BLaER1 (cell line): ENCODE data around the gene SAMD4A.

ENCODE experiments used
- H3K27ac ChIP-seq: shearing (Covaris generic); formaldehyde crosslinking; 2 replicates; pipeline ENCODE4 v1.8.1; 2022
- H3K27me3 ChIP-seq: shearing (Covaris generic); formaldehyde crosslinking; 2 replicates; pipeline ENCODE4 v1.8.1; 2022
- H3K36me3 ChIP-seq: shearing (Covaris generic); formaldehyde crosslinking; 2 replicates; pipeline ENCODE4 v1.8.1; 2022
- H3K4me1 ChIP-seq: shearing (Covaris generic); formaldehyde crosslinking; 2 replicates; pipeline ENCODE4 v1.8.1; 2022
- H3K4me2 ChIP-seq: shearing (Covaris generic); formaldehyde crosslinking; 2 replicates; pipeline ENCODE4 v1.8.1; 2022
- H3K4me3 ChIP-seq: shearing (Covaris generic); formaldehyde crosslinking; 2 replicates; pipeline ENCODE4 v1.8.1; 2022
- H3K9ac ChIP-seq: shearing (Covaris generic); formaldehyde crosslinking; 2 replicates; pipeline ENCODE4 v1.8.1; 2022
- H3K9me3 ChIP-seq: shearing (Covaris generic); formaldehyde crosslinking; 2 replicates; pipeline ENCODE4 v1.8.1; 2022
- H4K20me1 ChIP-seq: shearing (Covaris generic); formaldehyde crosslinking; 2 replicates; pipeline ENCODE4 v1.8.1; 2022
- Cebpa-rat ChIP-seq: shearing (Covaris generic); IDR thresholded peaks from 2 replicates; pipeline ENCODE4 v1.8.1; 2022

Gene SAMD4A

GRCh38 chr14:54686871-54687749 lies 120.2 kb downstream of the SAMD4A start:
- H3K36me3 ChIP-seq: peaks cover 42% of the 10 kb centered on the region
- H3K27me3 ChIP-seq: no peaks in the 10 kb centered on the region
- H4K20me1 ChIP-seq: peaks cover 33% of the 10 kb centered on the region
- H3K9me3 ChIP-seq: peaks cover 17% of the 10 kb centered on the region
- TF ChIP-seq Cebpa-rat: no peak
- H3K9ac ChIP-seq: no peak overlapping the region
- no peak overlapping the region for H3K27ac ChIP-seq
- H3K4me1 ChIP-seq: peaks cover 18% of the 10 kb centered on the region
- H3K4me2 ChIP-seq: no peak overlapping the region
- H3K4me3 ChIP-seq: no peak overlapping the region

GRCh38 chr14:54687750-54688119 lies 120.8 kb downstream of the SAMD4A start:
- Histone ChIP-seq H3K9ac (no peak overlapping the region), H3K4me3 (no peak overlapping the region), H3K27me3 (no peaks in the 10 kb centered on the region), H3K36me3 (peaks cover 41% of the 10 kb centered on the region), H4K20me1 (peaks cover 27% of the 10 kb centered on the region), H3K4me1 (peaks cover 18% of the 10 kb centered on the region), H3K4me2 (no peak overlapping the region), H3K27ac (no peak overlapping the region), H3K9me3 (peaks cover 23% of the 10 kb centered on the region)
- TF ChIP-seq Cebpa-rat: no peak

GRCh38 chr14:54688229-54688628 lies 121.3 kb downstream of the SAMD4A start:
- Histone ChIP-seq H3K36me3 (peaks cover 37% of the 10 kb centered on the region), H4K20me1 (peaks cover 22% of the 10 kb centered on the region; the same call in 1 of the 2 replicates), H3K9me3 (peaks cover 26% of the 10 kb centered on the region), H3K4me3 (no peak overlapping the region), H3K27ac (no peak overlapping the region), H3K9ac (no peak overlapping the region), H3K4me2 (no peak overlapping the region), H3K27me3 (no peaks in the 10 kb centered on the region), H3K4me1 (peaks cover 16% of the 10 kb centered on the region)
- TF ChIP-seq Cebpa-rat: no peak

GRCh38 chr14:54689928-54690327 lies 123.0 kb downstream of the SAMD4A start:
- Histone ChIP-seq H3K27ac (no peak overlapping the region), H3K9me3 (peaks cover 38% of the 10 kb centered on the region), H3K27me3 (no peaks in the 10 kb centered on the region), H3K4me1 (no peaks in the 10 kb centered on the region; the same call in 1 of the 2 replicates), H4K20me1 (peaks cover 18% of the 10 kb centered on the region; the same call in 1 of the 2 replicates), H3K4me3 (no peak overlapping the region), H3K36me3 (peaks cover 49% of the 10 kb centered on the region), H3K9ac (no peak overlapping the region), H3K4me2 (no peak overlapping the region)
- TF ChIP-seq Cebpa-rat: no peak

- no peaks in the 10 kb centered on the region for H3K27me3 ChIP-seq
- 0 out of 2 replicates have a peak overlapping the region, but pooled peaks have one; percentile 16 for H3K27ac ChIP-seq
- peaks cover 47% of the 10 kb centered on the region for H3K36me3 ChIP-seq
- H3K4me1 ChIP-seq: no peaks in the 10 kb centered on the region
- H3K4me3 ChIP-seq: no peak overlapping the region
- no peak overlapping the region for H3K9ac ChIP-seq
- H3K9me3 ChIP-seq: peaks cover 31% of the 10 kb centered on the region
- H3K4me2 ChIP-seq: no peak overlapping the region
- TF ChIP-seq Cebpa-rat: no peak
- peaks cover 18% of the 10 kb centered on the region; the same call in 1 of the 2 replicates for H4K20me1 ChIP-seq
Observed at GRCh38 chr14:54690887-54691286, 124.0 kb downstream of the SAMD4A start.

- H3K4me1 ChIP-seq: no peaks in the 10 kb centered on the region
- no peak for TF ChIP-seq Cebpa-rat
- H3K27ac ChIP-seq: no peak overlapping the region
- no peak overlapping the region for H3K9ac ChIP-seq
- H3K4me2 ChIP-seq: no peak overlapping the region
- H4K20me1 ChIP-seq: peaks cover 15% of the 10 kb centered on the region; the same call in 1 of the 2 replicates
- H3K4me3 ChIP-seq: no peak overlapping the region
- no peaks in the 10 kb centered on the region for H3K27me3 ChIP-seq
- peaks cover 27% of the 10 kb centered on the region for H3K9me3 ChIP-seq
- H3K36me3 ChIP-seq: peaks cover 44% of the 10 kb centered on the region
Observed at GRCh38 chr14:54691525-54692283, 124.8 kb downstream of the SAMD4A start.

GRCh38 chr14:54692284-54692772 lies 125.4 kb downstream of the SAMD4A start:
- Histone ChIP-seq H4K20me1 (peaks cover 13% of the 10 kb centered on the region; the same call in 1 of the 2 replicates), H3K9me3 (peaks cover 27% of the 10 kb centered on the region), H3K9ac (no peak overlapping the region), H3K36me3 (peaks cover 44% of the 10 kb centered on the region), H3K27me3 (no peaks in the 10 kb centered on the region), H3K4me1 (no peaks in the 10 kb centered on the region), H3K4me3 (no peak overlapping the region), H3K27ac (no peak overlapping the region), H3K4me2 (no peak overlapping the region)
- TF ChIP-seq Cebpa-rat: no peak

GRCh38 chr14:54693761-54694160 lies 126.8 kb downstream of the SAMD4A start:
- no peaks in the 10 kb centered on the region for H3K4me1 ChIP-seq
- peaks cover 27% of the 10 kb centered on the region for H3K9me3 ChIP-seq
- no peak overlapping the region for H3K27ac ChIP-seq
- no peak for TF ChIP-seq Cebpa-rat
- peaks cover 19% of the 10 kb centered on the region; the same call in 1 of the 2 replicates for H4K20me1 ChIP-seq
- no peak overlapping the region for H3K9ac ChIP-seq
- H3K27me3 ChIP-seq: no peaks in the 10 kb centered on the region
- no peak overlapping the region for H3K4me3 ChIP-seq
- peaks cover 38% of the 10 kb centered on the region for H3K36me3 ChIP-seq
- no peak overlapping the region for H3K4me2 ChIP-seq

- Histone ChIP-seq H3K36me3 (peaks cover 34% of the 10 kb centered on the region), H3K27me3 (no peaks in the 10 kb centered on the region), H4K20me1 (peaks cover 23% of the 10 kb centered on the region; the same call in 1 of the 2 replicates), H3K4me2 (no peak overlapping the region), H3K27ac (no peak overlapping the region), H3K4me3 (no peak overlapping the region), H3K9ac (no peak overlapping the region), H3K4me1 (peaks cover 5% of the 10 kb centered on the region; the same call in 1 of the 2 replicates), H3K9me3 (peaks cover 27% of the 10 kb centered on the region)
- no peak for TF ChIP-seq Cebpa-rat
Observed at GRCh38 chr14:54695196-54695595, 128.3 kb downstream of the SAMD4A start.

GRCh38 chr14:54697001-54697400 lies 130.1 kb downstream of the SAMD4A start:
- Histone ChIP-seq H3K4me3 (no peak overlapping the region), H3K9ac (no peak overlapping the region), H3K27ac (no peak overlapping the region), H3K27me3 (no peaks in the 10 kb centered on the region), H3K36me3 (peaks cover 32% of the 10 kb centered on the region), H3K4me2 (no peak overlapping the region), H3K9me3 (peaks cover 25% of the 10 kb centered on the region), H4K20me1 (peaks cover 34% of the 10 kb centered on the region; the same call in 1 of the 2 replicates), H3K4me1 (peaks cover 5% of the 10 kb centered on the region; the same call in 1 of the 2 replicates)
- TF ChIP-seq Cebpa-rat: no peak
